IPS-18c (cell line): ENCODE results near the gene CCL22.

Experiments used
- H3K4me3 ChIP-seq: 2 replicates; pipeline ENCODE4 v1.7.0; 2013; ENCODE audit warnings: low read depth, mild to moderate bottlenecking, low read length, moderate library complexity; ENCODE audit not compliant: insufficient read depth
- H3K9me3 ChIP-seq: one replicate; pipeline ENCODE4 v1.6.1; 2013; ENCODE audit warnings: mild to moderate bottlenecking, low read length, moderate library complexity; ENCODE audit not compliant: control insufficient read depth, insufficient read depth

Gene CCL22

GRCh38 chr16:57405097-57405496 is 46.5 kb downstream of the CCL22 start:
- Histone ChIP-seq H3K9me3 (no peaks in the 10 kb centered on the region), H3K4me3 (no peak overlapping the region)

- Histone ChIP-seq H3K9me3 (no peaks in the 10 kb centered on the region), H3K4me3 (no peak overlapping the region)
These were observed 48.3 kb downstream of the CCL22 start for GRCh38 chr16:57406881-57407280.

GRCh38 chr16:57407521-57408353 is 49.2 kb downstream of the CCL22 start:
- Histone ChIP-seq H3K9me3 (no peaks in the 10 kb centered on the region), H3K4me3 (no peak overlapping the region)

- no peak overlapping the region for H3K4me3 ChIP-seq
- no peaks in the 10 kb centered on the region for H3K9me3 ChIP-seq
These were observed 50.5 kb downstream of the CCL22 start for GRCh38 chr16:57409065-57409464.

GRCh38 chr16:57409870-57410587 is 51.4 kb downstream of the CCL22 start:
- H3K9me3 ChIP-seq: no peaks in the 10 kb centered on the region
- no peak overlapping the region for H3K4me3 ChIP-seq

GRCh38 chr16:57411362-57411976 is 52.9 kb downstream of the CCL22 start:
- H3K4me3 ChIP-seq: no peak overlapping the region
- H3K9me3 ChIP-seq: no peaks in the 10 kb centered on the region

- Histone ChIP-seq H3K9me3 (no peaks in the 10 kb centered on the region), H3K4me3 (no peak overlapping the region)
These were observed 54.0 kb downstream of the CCL22 start for GRCh38 chr16:57412584-57412983.

GRCh38 chr16:57413301-57413730 is 54.7 kb downstream of the CCL22 start:
- no peaks in the 10 kb centered on the region for H3K9me3 ChIP-seq
- H3K4me3 ChIP-seq: no peak overlapping the region

GRCh38 chr16:57413733-57414132 is 55.1 kb downstream of the CCL22 start:
- H3K9me3 ChIP-seq: no peaks in the 10 kb centered on the region
- H3K4me3 ChIP-seq: no peak overlapping the region
